OCI-LY3 (cell line): Measurements from ENCODE around the gene SERPINE2.

ENCODE experiments used
- H2AFZ ChIP-seq: fragments of 200-600, 300-600 bp; shearing (Covaris generic); 2 replicates; pipeline ENCODE4 v1.6.0; 2014; ENCODE audit warnings: antibody characterized with exemption, low read depth, low read length
- H3K27ac ChIP-seq: fragments of 200-600, 300-600 bp; sonication (generic); 2 replicates; pipeline ENCODE4 v1.5.1; 2014; ENCODE audit warnings: mild to moderate bottlenecking, low read length, moderate library complexity, mixed read lengths
- H3K27me3 ChIP-seq: fragments of 200-600, 300-600 bp; sonication (generic); 2 replicates; pipeline ENCODE4 v1.6.1; 2014; ENCODE audit warnings: low read depth, low read length, mixed read lengths
- H3K36me3 ChIP-seq: fragments of 200-600, 300-600 bp; sonication (generic); replicated peaks from 2 replicates; pipeline ENCODE3; 2014; ENCODE audit warnings: low read depth, low read length, mixed read lengths
- H3K4me1 ChIP-seq: fragments of 300-600, 200-600 bp; sonication (generic); 2 replicates; pipeline ENCODE4 v1.6.1; 2014; ENCODE audit warnings: low read length, mixed read lengths
- H3K4me2 ChIP-seq: fragments of 200-600, 300-600 bp; sonication (generic); 2 replicates; pipeline ENCODE4 v1.6.1; 2014; ENCODE audit warnings: low read length, mixed read lengths
- H3K4me3 ChIP-seq: fragments of 300-600, 200-600 bp; sonication (generic); 2 replicates; pipeline ENCODE4 v1.5.1; 2014; ENCODE audit warnings: antibody characterized with exemption, mild to moderate bottlenecking, low read length, moderate library complexity
- H3K79me2 ChIP-seq: fragments of 300-600, 200-600 bp; shearing (Covaris generic); 2 replicates; pipeline ENCODE4 v1.6.1; 2014; ENCODE audit warnings: mild to moderate bottlenecking, low read length, mixed read lengths
- H3K9ac ChIP-seq: fragments of 300-600, 200-600 bp; shearing (Covaris generic); 2 replicates; pipeline ENCODE4 v1.6.0; 2014; ENCODE audit warnings: mild to moderate bottlenecking, low read length, moderate library complexity
- H3K9me3 ChIP-seq: fragments of 200-600, 300-600 bp; shearing (Covaris generic); 2 replicates; pipeline ENCODE4 v1.6.1; 2014; ENCODE audit warnings: low read length, mixed read lengths; ENCODE audit not compliant: insufficient read depth
- H4K20me1 ChIP-seq: fragments of 200-600, 300-600 bp; sonication (generic); 2 replicates; pipeline ENCODE4 v1.6.1; 2016; ENCODE audit warnings: low read length, mixed read lengths; ENCODE audit not compliant: insufficient read depth
- CTCF ChIP-seq: fragments of 200-600, 300-600 bp; sonication (generic); IDR thresholded peaks from 2 replicates; pipeline ENCODE4 v1.5.1; 2014; ENCODE audit warnings: antibody characterized with exemption, low read length, low read depth
- EZH2phosphoT487 ChIP-seq: fragments of 200-600 bp; shearing (Covaris generic); IDR thresholded peaks from 2 replicates; pipeline ENCODE4 v1.6.1; 2018; ENCODE audit warnings: antibody characterized with exemption, mixed run types, low read depth

Gene SERPINE2

DNA sequence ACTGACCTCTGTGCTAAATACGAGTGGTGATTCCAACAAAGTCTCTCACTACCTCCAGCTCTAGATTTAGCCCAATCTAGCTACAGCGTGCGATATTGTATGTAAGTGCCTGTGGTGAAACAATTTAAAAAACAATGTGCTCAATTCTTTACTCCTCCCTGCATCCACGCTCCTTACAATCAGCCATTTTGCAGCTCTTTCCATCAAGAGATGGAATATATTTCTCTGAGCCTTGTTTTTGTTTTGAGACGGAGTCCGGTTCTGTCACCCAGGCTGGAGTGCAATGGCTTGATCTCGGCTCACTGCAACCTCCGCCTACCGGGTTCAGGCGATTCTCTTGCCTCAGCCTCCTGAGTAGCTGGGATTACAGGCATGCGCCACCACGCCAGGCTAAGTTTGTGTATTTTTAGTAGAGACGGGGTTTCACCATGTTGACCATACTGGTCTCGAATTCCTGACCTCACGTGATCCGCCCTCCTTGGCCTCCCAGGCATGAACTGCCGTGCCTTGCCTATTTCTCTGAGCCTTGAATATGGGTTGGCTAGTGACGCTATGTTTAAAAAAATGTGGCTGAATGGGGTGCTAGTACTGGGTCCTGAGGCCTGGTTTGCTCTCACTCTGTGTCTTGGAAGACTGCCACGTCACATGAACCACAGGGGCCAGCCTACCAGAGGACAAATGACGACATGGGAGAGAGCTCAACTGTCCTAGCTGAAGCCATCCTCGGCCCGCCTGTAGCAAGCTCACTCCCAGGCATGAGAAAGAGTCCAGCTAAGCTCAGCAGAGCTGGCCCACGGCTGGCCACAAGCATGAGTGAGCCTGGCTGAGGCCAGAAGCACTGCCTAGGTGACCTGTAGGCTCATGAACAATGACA, 108.7 kb downstream of the SERPINE2 start:
- Histone ChIP-seq H3K36me3 (no peaks in the 10 kb centered on the region), H3K9ac (no peak overlapping the region), H3K4me2 (no peak overlapping the region), H3K9me3 (peaks cover 5% of the 10 kb centered on the region; the same call in 1 of the 2 replicates), H2AFZ (no peak overlapping the region), H3K4me3 (no peak overlapping the region), H3K27ac (no peak overlapping the region), H3K4me1 (no peaks in the 10 kb centered on the region), H4K20me1 (peaks cover 17% of the 10 kb centered on the region), H3K27me3 (no peaks in the 10 kb centered on the region), H3K79me2 (peaks cover 31% of the 10 kb centered on the region)
- no peak for TF ChIP-seq CTCF
- TF ChIP-seq EZH2phosphoT487 = no peak

GRCh38 chr2:223929571-223930102, 109.4 kb downstream of the SERPINE2 start:
- Histone ChIP-seq H3K4me3 (no peak overlapping the region), H2AFZ (no peak overlapping the region), H3K27me3 (no peaks in the 10 kb centered on the region), H3K79me2 (peaks cover 26% of the 10 kb centered on the region), H3K9me3 (peaks cover 5% of the 10 kb centered on the region; the same call in 1 of the 2 replicates), H4K20me1 (peaks cover 14% of the 10 kb centered on the region), H3K4me1 (no peaks in the 10 kb centered on the region), H3K4me2 (no peak overlapping the region), H3K9ac (no peak overlapping the region), H3K36me3 (no peaks in the 10 kb centered on the region), H3K27ac (no peak overlapping the region)
- no peak for TF ChIP-seq CTCF
- TF ChIP-seq EZH2phosphoT487 = no peak

- peaks cover 5% of the 10 kb centered on the region; the same call in 1 of the 2 replicates for H3K9me3 ChIP-seq
- H3K4me3 ChIP-seq = no peak overlapping the region
- peaks cover 26% of the 10 kb centered on the region for H3K79me2 ChIP-seq
- H3K9ac ChIP-seq = no peak overlapping the region
- no peaks in the 10 kb centered on the region for H3K36me3 ChIP-seq
- H3K27ac ChIP-seq = no peak overlapping the region
- H4K20me1 ChIP-seq = peaks cover 19% of the 10 kb centered on the region
- no peaks in the 10 kb centered on the region for H3K4me1 ChIP-seq
- no peaks in the 10 kb centered on the region for H3K27me3 ChIP-seq
- TF ChIP-seq EZH2phosphoT487 (no peak), CTCF (no peak)
- no peak overlapping the region for H3K4me2 ChIP-seq
- H2AFZ ChIP-seq = no peak overlapping the region
These were observed 110.7 kb downstream of the SERPINE2 start for GRCh38 chr2:223928113-223929006.
